GM21723 (cell line): ENCODE measurements around the gene KRTAP9-8.
"Not testable (repeated sequence)": the region's sequence is repeated elsewhere in the genome, so short reads cannot be mapped to it uniquely, and the experiment has no call there.

ENCODE experiments used
- ATAC-seq: cut with Tn5 transposase; IDR thresholded peaks from one replicate; pipeline ENCODE4 v1.9.1; 2021; ENCODE audit warnings: mild to moderate bottlenecking, moderate library complexity; ENCODE audit not compliant: unreplicated experiment

The KRTAP9-8 gene

GRCh38 chr17:41255381-41256290 lies 17.8 kb downstream of the KRTAP9-8 start, which contains the start of gene KRTAP9-9:
Gene KRTAP9-9, plus strand, starts transcription at chr17:41255384.
- not testable (repeated sequence) for ATAC-seq

DNA sequence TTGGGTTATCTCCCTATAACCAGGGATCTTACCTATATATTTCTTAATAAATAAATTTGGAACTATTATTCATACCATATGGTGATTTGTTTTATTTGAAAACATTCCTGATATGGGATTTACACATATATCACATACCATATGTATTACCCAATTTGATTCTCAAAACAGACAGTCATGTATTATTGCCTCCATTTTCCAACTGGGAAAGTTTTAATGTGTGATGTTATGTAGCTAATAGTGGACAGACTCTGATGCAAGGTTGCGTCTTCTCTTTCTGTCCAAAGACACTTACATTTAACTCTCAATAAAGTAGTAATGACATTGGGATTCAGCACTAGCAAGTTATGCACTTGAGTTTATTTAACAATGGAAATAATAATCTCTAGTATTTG lies 18.5 kb downstream of the KRTAP9-8 start:
- ATAC-seq, result no peak

- no peak for ATAC-seq
Measured at GRCh38 chr17:41258406-41258805, 20.6 kb downstream of the KRTAP9-8 start.

GRCh38 chr17:41263212-41263611 lies 25.4 kb downstream of the KRTAP9-8 start:
- ATAC-seq, result no peak

GRCh38 chr17:41264599-41264998 lies 26.8 kb downstream of the KRTAP9-8 start:
- ATAC-seq, result no peak

DNA sequence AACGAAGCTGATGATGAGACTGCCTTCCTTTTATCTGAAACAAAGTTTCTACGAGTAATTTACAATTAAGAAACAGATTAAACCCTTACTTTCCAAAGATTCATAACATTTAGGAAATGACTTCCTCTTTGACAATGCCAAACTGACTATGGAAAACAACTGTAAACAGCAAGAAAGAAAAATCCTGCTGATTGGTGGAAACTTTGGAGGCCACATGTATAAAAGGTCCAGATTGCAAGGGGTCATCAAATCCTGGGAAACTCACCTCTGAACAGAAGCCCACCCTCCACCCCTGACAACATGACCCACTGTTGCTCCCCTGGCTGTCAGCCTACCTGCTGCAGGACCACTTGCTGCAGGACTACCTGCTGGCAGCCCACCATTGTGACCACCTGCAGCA lies 27.3 kb downstream of the KRTAP9-8 start, which contains the start of gene KRTAP9-6:
TSS of gene KRTAP9-6 (plus strand) at position 301 of the 400 bp plus-strand sequence. CDS start at position 301, 0 bp downstream.
- no peak for ATAC-seq

GRCh38 chr17:41267711-41268110 lies 29.9 kb downstream of the KRTAP9-8 start:
- no peak for ATAC-seq

GRCh38 chr17:41271323-41271722 lies 33.5 kb downstream of the KRTAP9-8 start:
- ATAC-seq, result not testable (repeated sequence)

DNA sequence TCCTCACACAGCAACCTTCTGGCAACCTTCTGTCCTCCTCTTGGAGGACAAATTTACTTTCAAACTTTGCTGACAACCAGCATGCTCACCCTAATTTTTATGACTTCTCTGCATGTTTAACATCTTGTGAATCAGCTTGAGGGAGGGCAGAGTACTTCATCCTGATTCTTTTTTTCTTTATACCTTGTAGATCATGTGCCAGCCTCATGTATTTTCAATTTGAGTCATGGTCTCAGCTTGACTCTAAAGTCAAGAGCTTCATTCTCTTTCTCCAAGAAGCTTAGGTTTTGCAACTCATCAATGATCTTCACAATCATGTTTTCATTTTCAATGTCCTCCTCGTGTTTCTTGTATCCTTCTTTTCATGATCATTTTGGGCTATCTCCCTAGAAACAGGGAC lies 34.1 kb downstream of the KRTAP9-8 start:
- ATAC-seq, result no peak

DNA sequence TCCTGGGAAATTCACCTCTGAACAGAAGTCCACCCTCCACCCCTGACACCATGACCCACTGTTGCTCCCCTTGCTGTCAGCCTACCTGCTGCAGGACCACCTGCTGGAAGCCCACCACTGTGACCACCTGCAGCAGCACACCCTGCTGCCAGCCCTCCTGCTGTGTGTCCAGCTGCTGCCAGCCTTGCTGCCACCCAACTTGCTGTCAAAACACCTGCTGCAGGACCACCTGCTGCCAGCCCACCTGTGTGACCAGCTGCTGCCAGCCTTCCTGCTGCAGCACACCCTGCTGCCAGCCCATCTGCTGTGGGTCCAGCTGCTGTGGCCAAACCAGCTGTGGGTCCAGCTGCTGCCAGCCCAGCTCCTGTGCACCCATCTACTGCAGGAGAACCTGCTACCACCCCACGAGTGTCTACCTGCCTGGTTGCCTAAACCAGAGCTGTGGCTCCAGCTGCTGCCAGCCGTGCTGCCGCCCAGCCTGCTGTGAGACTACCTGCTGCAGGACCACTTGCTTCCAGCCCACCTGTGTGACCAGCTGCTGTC lies 37.9 kb downstream of the KRTAP9-8 start, which contains the start of gene KRTAP9-7:
TSS of gene KRTAP9-7 (plus strand) at position 51 of the 543 bp plus-strand sequence. CDS start at position 51, 0 bp downstream.
- ATAC-seq, result not testable (repeated sequence)

DNA sequence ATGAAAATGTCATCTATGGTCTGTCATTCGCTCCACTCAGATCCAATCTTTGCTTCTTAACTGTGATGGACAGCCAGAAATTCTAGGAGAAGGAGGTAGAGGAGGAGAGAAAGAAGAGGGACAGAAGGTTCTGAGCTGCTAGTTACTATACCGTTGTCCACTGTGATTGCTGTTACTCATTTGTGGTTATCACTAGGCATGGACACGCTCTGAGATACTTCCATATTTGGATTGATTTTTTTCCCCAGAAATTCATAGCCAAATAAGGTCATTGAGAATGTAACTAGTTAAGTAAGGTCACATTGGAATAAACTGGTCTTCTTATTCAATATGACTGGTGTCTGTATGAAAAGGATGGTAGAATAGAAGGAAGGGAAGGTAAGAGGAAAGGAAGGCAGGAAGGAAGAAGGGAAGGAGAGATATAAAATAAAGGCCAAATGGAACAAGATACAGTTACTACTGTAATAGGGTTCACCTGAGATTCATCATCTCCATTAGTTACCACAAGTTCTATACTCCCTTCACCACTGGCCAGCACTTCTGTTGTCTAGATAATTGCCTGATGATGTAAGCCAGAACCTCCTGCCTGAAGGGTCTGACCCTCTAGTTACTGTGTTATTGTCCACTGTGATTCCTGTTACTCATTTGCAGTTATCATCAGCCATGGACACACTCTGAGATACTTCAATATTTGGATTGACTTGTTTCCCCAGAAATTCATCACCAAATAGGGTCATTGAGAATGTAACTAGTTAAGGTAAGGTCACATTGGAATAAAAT lies 40.6 kb downstream of the KRTAP9-8 start:
- no peak for ATAC-seq

GRCh38 chr17:41284043-41284442 lies 46.2 kb downstream of the KRTAP9-8 start:
- no peak for ATAC-seq

- ATAC-seq, result no peak
Measured at GRCh38 chr17:41284546-41284945, 46.7 kb downstream of the KRTAP9-8 start.

- ATAC-seq, result no peak
Measured at GRCh38 chr17:41287050-41287449, 49.3 kb downstream of the KRTAP9-8 start.
